ENCODE data around the gene MAP3K5. TPM values are rescaled to one million over a fixed set of nuclear protein-coding genes. Genes with fewer than 3 reads are reported as not detected.

MAP3K5 gene
- total and polyA plus RNA-seq, 2 donors (not counting 1 experiment from before 2014, with no cell fraction given): 10.9 to 62.6 TPM

GRCh38 chr6:136775548-136775947 is 16.7 kb downstream of the MAP3K5 start:
- no peak overlapping the region for H3K9ac ChIP-seq (ENCODE audit: insufficient read depth, low read length)
- no peaks in the 10 kb centered on the region for H4K20me1 ChIP-seq (ENCODE audit: control insufficient read depth, extremely low read depth, insufficient read depth, low read length)
- H3K4me2 ChIP-seq (ENCODE audit: extremely low read depth, insufficient read depth, low read length): no peak overlapping the region
- H3K4me1 ChIP-seq (ENCODE audit: control insufficient read depth, extremely low read depth, insufficient read depth, low read length): peaks cover 5% of the 10 kb centered on the region
- no peak overlapping the region for H3K27ac ChIP-seq (ENCODE audit: insufficient read depth, low read length)
- H2AFZ ChIP-seq (ENCODE audit: low read length): no peak overlapping the region
- H3K27me3 ChIP-seq (ENCODE audit: control insufficient read depth, insufficient read depth, low read length): no peaks in the 10 kb centered on the region
- H3K9me3 ChIP-seq (ENCODE audit: control insufficient read depth, insufficient read depth, low read depth, low read length): no peaks in the 10 kb centered on the region
- H3K36me3 ChIP-seq (ENCODE audit: control insufficient read depth, insufficient read depth, low read length): no peaks in the 10 kb centered on the region
- TF ChIP-seq, protein P1, sequence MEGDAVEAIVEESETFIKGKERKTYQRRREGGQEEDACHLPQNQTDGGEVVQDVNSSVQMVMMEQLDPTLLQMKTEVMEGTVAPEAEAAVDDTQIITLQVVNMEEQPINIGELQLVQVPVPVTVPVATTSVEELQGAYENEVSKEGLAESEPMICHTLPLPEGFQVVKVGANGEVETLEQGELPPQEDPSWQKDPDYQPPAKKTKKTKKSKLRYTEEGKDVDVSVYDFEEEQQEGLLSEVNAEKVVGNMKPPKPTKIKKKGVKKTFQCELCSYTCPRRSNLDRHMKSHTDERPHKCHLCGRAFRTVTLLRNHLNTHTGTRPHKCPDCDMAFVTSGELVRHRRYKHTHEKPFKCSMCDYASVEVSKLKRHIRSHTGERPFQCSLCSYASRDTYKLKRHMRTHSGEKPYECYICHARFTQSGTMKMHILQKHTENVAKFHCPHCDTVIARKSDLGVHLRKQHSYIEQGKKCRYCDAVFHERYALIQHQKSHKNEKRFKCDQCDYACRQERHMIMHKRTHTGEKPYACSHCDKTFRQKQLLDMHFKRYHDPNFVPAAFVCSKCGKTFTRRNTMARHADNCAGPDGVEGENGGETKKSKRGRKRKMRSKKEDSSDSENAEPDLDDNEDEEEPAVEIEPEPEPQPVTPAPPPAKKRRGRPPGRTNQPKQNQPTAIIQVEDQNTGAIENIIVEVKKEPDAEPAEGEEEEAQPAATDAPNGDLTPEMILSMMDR (conservative IDR thresholded peaks at IDR 0.05 in 1 of 2, IDR thresholded peaks at IDR 0.05 in 1 of 2; ENCODE audit: low read depth in 1 of 2, low read length in 2 of 2): no peak
- no peak for TF ChIP-seq EZH2 (IDR thresholded peaks at IDR 0.05; ENCODE audit: low read length, missing control alignments)
- peak; percentile 39 to 52 for DNase-seq (ENCODE audit: low read depth in 2 of 2)
- H3K4me3 ChIP-seq (replicated peaks in 1 of 4; ENCODE audit: control extremely low read depth in 1 of 4, insufficient read depth in 1 of 4, low read depth in 3 of 4, low read length in 4 of 4): no peak overlapping the region
- peaks cover 36% of the 10 kb centered on the region for H3K79me2 ChIP-seq (ENCODE audit: control insufficient read depth, insufficient read depth, low read length)

DNA sequence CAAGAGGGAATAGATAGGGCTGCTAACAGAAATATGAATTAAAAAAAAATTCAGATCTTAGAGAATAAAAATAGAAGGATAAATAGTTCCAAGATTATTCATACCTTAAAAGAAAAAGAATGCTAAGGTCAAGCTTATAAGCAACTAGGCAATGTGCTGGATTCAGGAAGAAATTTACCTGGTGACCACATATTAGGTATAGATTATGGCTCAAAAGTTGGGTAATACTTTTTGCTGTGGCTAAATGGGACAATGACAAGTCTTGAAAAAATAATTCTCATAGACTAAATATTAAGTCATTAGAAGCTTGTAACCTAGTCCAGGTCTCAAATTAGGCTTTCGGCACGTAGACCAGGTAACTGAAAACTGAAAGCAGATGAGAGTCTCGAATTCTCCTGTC is 17.2 kb downstream of the MAP3K5 start:
- Histone ChIP-seq H3K27ac (ENCODE audit: insufficient read depth, low read length) (no peak overlapping the region), H3K79me2 (ENCODE audit: control insufficient read depth, insufficient read depth, low read length) (peaks cover 36% of the 10 kb centered on the region), H3K9ac (ENCODE audit: insufficient read depth, low read length) (no peak overlapping the region), H3K36me3 (ENCODE audit: control insufficient read depth, insufficient read depth, low read length) (no peaks in the 10 kb centered on the region), H3K9me3 (ENCODE audit: control insufficient read depth, insufficient read depth, low read depth, low read length) (no peaks in the 10 kb centered on the region), H4K20me1 (ENCODE audit: control insufficient read depth, extremely low read depth, insufficient read depth, low read length) (no peaks in the 10 kb centered on the region), H3K27me3 (ENCODE audit: control insufficient read depth, insufficient read depth, low read length) (no peaks in the 10 kb centered on the region), H2AFZ (ENCODE audit: low read length) (no peak overlapping the region), H3K4me3 (replicated peaks in 1 of 4; ENCODE audit: control extremely low read depth in 1 of 4, insufficient read depth in 1 of 4, low read depth in 3 of 4, low read length in 4 of 4) (no peak overlapping the region), H3K4me2 (ENCODE audit: extremely low read depth, insufficient read depth, low read length) (no peak overlapping the region), H3K4me1 (ENCODE audit: control insufficient read depth, extremely low read depth, insufficient read depth, low read length) (peaks cover 5% of the 10 kb centered on the region)
- TF ChIP-seq EZH2 (IDR thresholded peaks at IDR 0.05; ENCODE audit: low read length, missing control alignments): no peak
- TF ChIP-seq, protein P1 (conservative IDR thresholded peaks at IDR 0.05 in 1 of 2, IDR thresholded peaks at IDR 0.05 in 1 of 2; ENCODE audit: low read depth in 1 of 2, low read length in 2 of 2): no peak
- no peak for DNase-seq (ENCODE audit: low read depth in 2 of 2)

GRCh38 chr6:136774228-136775041 is 17.8 kb downstream of the MAP3K5 start:
- no peaks in the 10 kb centered on the region for H3K36me3 ChIP-seq (ENCODE audit: control insufficient read depth, insufficient read depth, low read length)
- peaks cover 5% of the 10 kb centered on the region for H3K4me1 ChIP-seq (ENCODE audit: control insufficient read depth, extremely low read depth, insufficient read depth, low read length)
- TF ChIP-seq, protein P1 (conservative IDR thresholded peaks at IDR 0.05 in 1 of 2, IDR thresholded peaks at IDR 0.05 in 1 of 2; ENCODE audit: low read depth in 1 of 2, low read length in 2 of 2): no peak
- TF ChIP-seq EZH2 (IDR thresholded peaks at IDR 0.05; ENCODE audit: low read length, missing control alignments): no peak
- H3K4me2 ChIP-seq (ENCODE audit: extremely low read depth, insufficient read depth, low read length): no peak overlapping the region
- H4K20me1 ChIP-seq (ENCODE audit: control insufficient read depth, extremely low read depth, insufficient read depth, low read length): no peaks in the 10 kb centered on the region
- no peaks in the 10 kb centered on the region for H3K27me3 ChIP-seq (ENCODE audit: control insufficient read depth, insufficient read depth, low read length)
- peak; percentile 71 to 90 for DNase-seq (ENCODE audit: low read depth in 2 of 2)
- H3K4me3 ChIP-seq (replicated peaks in 1 of 4; ENCODE audit: control extremely low read depth in 1 of 4, insufficient read depth in 1 of 4, low read depth in 3 of 4, low read length in 4 of 4): no peak overlapping the region
- H3K79me2 ChIP-seq (ENCODE audit: control insufficient read depth, insufficient read depth, low read length): peaks cover 30% of the 10 kb centered on the region
- no peak overlapping the region for H3K27ac ChIP-seq (ENCODE audit: insufficient read depth, low read length)
- H3K9ac ChIP-seq (ENCODE audit: insufficient read depth, low read length): no peak overlapping the region
- no peaks in the 10 kb centered on the region for H3K9me3 ChIP-seq (ENCODE audit: control insufficient read depth, insufficient read depth, low read depth, low read length)
- no peak overlapping the region for H2AFZ ChIP-seq (ENCODE audit: low read length)
